Measurements from ENCODE around the gene NRDE2.

- TF ChIP-seq ELF4 (CRISPR knock-in tag; IDR thresholded peaks at IDR 0.05; ENCODE audit: low read depth), result no peak
- TF ChIP-seq CTCF (IDR thresholded peaks at IDR 0.05), result no peak
- no peak for TF ChIP-seq ETV6 (CRISPR knock-in tag; IDR thresholded peaks at IDR 0.05)
- TF ChIP-seq E2F4 (CRISPR knock-in tag; IDR thresholded peaks at IDR 0.05; ENCODE audit: borderline replicate concordance, low read depth), result no peak
- TF ChIP-seq NFYB (CRISPR knock-in tag; conservative IDR thresholded peaks at IDR 0.05; ENCODE audit: low read depth), result no peak
- no peak for TF ChIP-seq FOXP4 (CRISPR knock-in tag; IDR thresholded peaks at IDR 0.05)
These were observed 50.5 kb downstream of the NRDE2 start for GRCh38 chr14:90281261-90281660.
